GM12878 (cell line): Measurements from ENCODE around the gene KCNH5. TPM values are rescaled to one million over a fixed set of nuclear protein-coding genes. Genes with fewer than 3 reads are reported as not detected.

Experiments
- ATAC-seq: fragments of 200-7000 bp; cut with Tn5 transposase; 3 replicates; pipeline ENCODE4 v1.9.1; 2020; ENCODE audit warnings: mild to moderate bottlenecking, moderate library complexity
- BruUV-seq: library from RNA; stranded (reverse); fragments of 400-500 nt; replicated peaks from 2 replicates; lab custom pipeline; 2021; lab: Mats Ljungman, UMichigan
- CTCF ChIA-PET: fragments of 300-600 bp; sonication (Branson Sonifier 250); formaldehyde crosslinking; extraction: SDS; loops from one replicate; lab custom pipeline; 2021; ENCODE audit warnings: inconsistent platforms; lab: Yijun Ruan, JAX
- POLR2A ChIA-PET: fragments of 350-600 bp; formaldehyde crosslinking; extraction: SDS; loops from one replicate; lab custom pipeline; 2021; ENCODE audit warnings: inconsistent platforms; lab: Charles Lee
- RAD21 ChIA-PET: fragments of 300-600 bp; sonication (Branson Sonifier 250); formaldehyde crosslinking; loops from one replicate; lab custom pipeline; 2023; ENCODE audit warnings: antibody characterized with exemption; ENCODE audit not compliant: unreplicated experiment; lab: Charles Lee
- SMC1A ChIA-PET: fragments of 300-600 bp; sonication (Branson Sonifier 250); formaldehyde crosslinking; loops from one replicate; lab custom pipeline; 2023; ENCODE audit not compliant: unreplicated experiment, uncharacterized antibody; lab: Charles Lee
- DNase-seq: peaks from one replicate; pipeline ENCODE4 v3.0.0-alpha.2; 2011; ENCODE audit warnings: low read depth, low spot score
- FAIRE-seq: peaks from 3 replicates; lab custom pipeline; 2011; peaks lifted over from hg19 to GRCh38; lab: Jason Lieb, UNC
- H2AFZ ChIP-seq: 2 replicates; pipeline ENCODE4 v1.6.0; 2011; ENCODE audit warnings: low read depth, low read length, control low read depth; ENCODE audit not compliant: control insufficient read depth
- H3K27ac ChIP-seq: 2 replicates; pipeline ENCODE4 v1.5.1; 2011; ENCODE audit warnings: control low read depth; ENCODE audit not compliant: control insufficient read depth, insufficient read depth
- H3K27me3 ChIP-seq, 2 experiments: replicated peaks in 1 of 2; 2 replicates each; pipeline versions ENCODE4 v1.6.0 to v1.6.1; 2011; ENCODE audit warnings: low read length in 1 of 2; ENCODE audit not compliant: control insufficient read depth in 2 of 2, insufficient read depth in 2 of 2
- H3K36me3 ChIP-seq, 2 experiments: 2 replicates each; pipeline ENCODE4 v1.5.1; 2011; ENCODE audit warnings: low read length in 1 of 2; ENCODE audit not compliant: control insufficient read depth in 2 of 2, insufficient read depth in 2 of 2
- H3K4me1 ChIP-seq: 2 replicates; pipeline ENCODE4 v1.6.1; 2011; ENCODE audit warnings: mild to moderate bottlenecking, low read length, moderate library complexity, mixed read lengths; ENCODE audit not compliant: control insufficient read depth, insufficient read depth
- H3K4me2 ChIP-seq: 2 replicates; pipeline ENCODE4 v1.6.0; 2011; ENCODE audit warnings: control low read depth; ENCODE audit not compliant: control insufficient read depth, insufficient read depth
- H3K4me3 ChIP-seq: fragments of 200-600 bp; sonication (generic); 2 replicates; pipeline ENCODE4 v1.5.1; 2016
- H3K79me2 ChIP-seq: 2 replicates; pipeline ENCODE4 v1.6.0; 2011; ENCODE audit warnings: low read length; ENCODE audit not compliant: control insufficient read depth, insufficient read depth
- H3K9ac ChIP-seq: 2 replicates; pipeline ENCODE4 v1.8.0; 2011; ENCODE audit warnings: low read length, control low read depth, mixed read lengths; ENCODE audit not compliant: control insufficient read depth, insufficient read depth
- H3K9me3 ChIP-seq: replicated peaks from 3 replicates; pipeline ENCODE4 v1.5.1; 2011; ENCODE audit warnings: mild to moderate bottlenecking, low read length; ENCODE audit not compliant: control insufficient read depth, insufficient read depth
- H4K20me1 ChIP-seq: 2 replicates; pipeline ENCODE4 v1.6.0; 2011; ENCODE audit not compliant: control insufficient read depth, insufficient read depth
- CTCF ChIP-seq, 3 experiments: IDR thresholded peaks in 2 of 3; conservative IDR thresholded peaks in 1 of 3; 2 replicates each; pipeline ENCODE4 v1.5.1; 2011; ENCODE audit warnings: low read depth in 3 of 3, low read length in 3 of 3, mild to moderate bottlenecking in 3 of 3, control low read depth in 2 of 3, moderate library complexity in 2 of 3, inconsistent platforms in 1 of 3, mixed read lengths in 1 of 3; ENCODE audit not compliant: control insufficient read depth in 2 of 3, insufficient read depth in 1 of 3; ENCODE audit errors: extremely low read depth in 1 of 3
- KLF5 ChIP-seq: fragments of 450-650 bp; IDR thresholded peaks from 2 replicates; pipeline ENCODE4 v1.6.1; 2014; ENCODE audit warnings: mild to moderate bottlenecking; ENCODE audit not compliant: partially characterized antibody
- NFYB ChIP-seq: IDR thresholded peaks from 2 replicates; pipeline ENCODE4 v1.6.1; 2011; ENCODE audit warnings: low read depth, mild to moderate bottlenecking, low read length, improper control_type of control experiment, moderate library complexity; ENCODE audit not compliant: insufficient read depth
- SKIL ChIP-seq: fragments of 450-650 bp; IDR thresholded peaks from 2 replicates; pipeline ENCODE4 v1.6.1; 2017; ENCODE audit warnings: mild to moderate bottlenecking, low read depth, inconsistent platforms; ENCODE audit not compliant: poor library complexity, severe bottlenecking
- ZBED1 ChIP-seq: IDR thresholded peaks from 2 replicates; pipeline ENCODE4 v1.6.1; 2016; ENCODE audit warnings: borderline replicate concordance
- ZNF622 ChIP-seq: fragments of 450-650 bp; IDR thresholded peaks from 2 replicates; pipeline ENCODE4 v1.6.1; 2017; ENCODE audit warnings: mild to moderate bottlenecking, inconsistent platforms
- WGBS: methylation state at CpG from one replicate; pipeline ENCODE4 v1.1.6; 2016; ENCODE audit warnings: low lambda C conversion rate; ENCODE audit not compliant: insufficient replicate concordance, insufficient coverage; ENCODE audit errors: missing lambda C conversion rate; 5-methylcytosine and 5-hydroxymethylcytosine counted together
- in situ Hi-C: fragments of 300-500 bp; cut with MboI; formaldehyde crosslinking; loops from 9 replicates; pipeline ENCODE4 v1.14.3; 2018; ENCODE audit warnings: mixed read lengths
- intact Hi-C: fragments of 100-400 bp; cut with micrococcal nuclease; formaldehyde crosslinking; loops from one replicate; pipeline ENCODE4 v1.14.2; 2022; ENCODE audit not compliant: unreplicated experiment
- polyA plus RNA-seq, 11 experiments: library from polyadenylated mRNA; depleted of rRNA in 4 of 11; unstranded in 6 of 11; stranded (reverse) in 5 of 11; fragments of >200 nt; fragmentation: Nextera tagmentation in 4 of 11; fragmentation: Illumina TruSeq in 1 of 11; extraction: Ambion mirVana in 4 of 11; extraction: Trizol in 1 of 11; gene quantifications; 1 replicate in 1 of 11; 2 replicates in 10 of 11; pipeline versions ENCODE4 v1.2.1 to v1.2.3, GENCODE V29; 2011 to 2016; ENCODE audit warnings: inconsistent platforms in 2 of 11, missing spikeins in 2 of 11, low read depth in 1 of 11
- total RNA-seq, 4 experiments: library from RNA; depleted of rRNA in 3 of 4; stranded (reverse); fragments of >200 nt in 3 of 4; fragmentation: Illumina TruSeq in 1 of 4; extraction: Trizol in 1 of 4; gene quantifications; 2 replicates each; pipeline versions ENCODE4 v1.2.1 to v1.2.3, GENCODE V29; 2013 to 2021

Gene KCNH5
- total and polyA plus RNA-seq, 10 of the 15 experiments (the other 5 are each of a cell fraction or from before 2014, with no cell fraction given): under 0.01 to 0.04 (median 0.04) TPM; not detected in 7

- no peak for TF ChIP-seq CTCF (IDR thresholded peaks at IDR 0.05 in 2 of 3, conservative IDR thresholded peaks at IDR 0.05 in 1 of 3; ENCODE audit: control insufficient read depth in 2 of 3, extremely low read depth in 1 of 3, insufficient read depth in 1 of 3, low read depth in 3 of 3, low read length in 3 of 3)
Observed at GRCh38 chr14:62905566-62905965, 139.7 kb downstream of the KCNH5 start (continued).

- no peaks in the 10 kb centered on the region for H3K36me3 ChIP-seq
- BruUV-seq: no TSS peak
- no peak overlapping the region for H3K4me2 ChIP-seq
- no peaks in the 10 kb centered on the region for H3K9me3 ChIP-seq
- no peaks in the 10 kb centered on the region for H3K27me3 ChIP-seq
- H2AFZ ChIP-seq: no peak overlapping the region
- ChIA-PET SMC1A (no interaction called here), CTCF (no interaction called here), POLR2A (no interaction called here), RAD21 (no interaction called here)
- no peak overlapping the region for H3K9ac ChIP-seq
- TF ChIP-seq ZBED1 (no peak), SKIL (no peak), KLF5 (no peak), ZNF622 (no peak), NFYB (no peak)
- DNase-seq: no peak
- WGBS: 20% methylated on average over 2 of the region's 2 CpGs
- no peaks in the 10 kb centered on the region for H3K79me2 ChIP-seq
- intact Hi-C loops (no loop called here), in situ Hi-C loops (no loop called here)
- H3K4me3 ChIP-seq: no peak overlapping the region
- no peak for ATAC-seq
- no peak for FAIRE-seq
- no peaks in the 10 kb centered on the region for H4K20me1 ChIP-seq
- no peak overlapping the region for H3K27ac ChIP-seq
- no peaks in the 10 kb centered on the region for H3K4me1 ChIP-seq
Observed at GRCh38 chr14:62897771-62898170, 147.5 kb downstream of the KCNH5 start.
